WTC11 (cell line): ENCODE data around the gene KLC4. TPM values are rescaled to one million over a fixed set of nuclear protein-coding genes. Genes with fewer than 3 reads are reported as not detected.

ENCODE experiments used
- ATAC-seq: fragments of 200-7000 bp; cut with Tn5 transposase; 2 replicates; pipeline ENCODE4 v1.10.0; 2021; ENCODE audit warnings: mild to moderate bottlenecking, moderate library complexity
- CTCF ChIA-PET: fragments of 300-600 bp; sonication (Branson Sonifier 250); formaldehyde crosslinking; loops from one replicate; lab custom pipeline; 2021; ENCODE audit warnings: antibody characterized with exemption; lab: Charles Lee
- POLR2A ChIA-PET: fragments of 350-600 bp; sonication (Branson Sonifier 250); formaldehyde crosslinking; loops from one replicate; lab custom pipeline; 2021; ENCODE audit warnings: antibody characterized with exemption; lab: Charles Lee
- DNase-seq: peaks from one replicate; pipeline ENCODE4 v3.0.0; 2021; ENCODE audit warnings: low spot score
- H3K27ac Mint-ChIP-seq: 2 replicates; pipeline ENCODE4 v1.8.0; 2021; ENCODE audit warnings: mixed read lengths
- H3K27me3 Mint-ChIP-seq: 2 replicates; pipeline ENCODE4 v1.8.0; 2021; ENCODE audit warnings: low read depth, mild to moderate bottlenecking, moderate library complexity, mixed read lengths
- H3K36me3 Mint-ChIP-seq: 2 replicates; pipeline ENCODE4 v1.8.0; 2021; ENCODE audit warnings: mixed read lengths
- H3K4me1 Mint-ChIP-seq: 2 replicates; pipeline ENCODE4 v1.8.0; 2022; ENCODE audit warnings: mixed read lengths
- H3K4me3 Mint-ChIP-seq: 2 replicates; pipeline ENCODE4 v1.8.0; 2021; ENCODE audit warnings: mild to moderate bottlenecking, moderate library complexity, mixed read lengths
- H3K9me3 Mint-ChIP-seq: 2 replicates; pipeline ENCODE4 v1.8.0; 2021; ENCODE audit warnings: mixed read lengths
- CREM ChIP-seq: sonication (generic); formaldehyde crosslinking; IDR thresholded peaks from 2 replicates; pipeline ENCODE4 v1.8.1; 2022; ENCODE audit warnings: mild to moderate bottlenecking, missing genetic modification reagents, moderate library complexity
- EMX1 ChIP-seq: fragments of 250-450 bp; sonication (Bioruptor Pico); IDR thresholded peaks from 2 replicates; pipeline ENCODE4 v1.8.0; 2021; ENCODE audit warnings: mild to moderate bottlenecking
- ETV6 ChIP-seq: sonication (generic); formaldehyde crosslinking; IDR thresholded peaks from 2 replicates; pipeline ENCODE4 v1.8.1; 2022; ENCODE audit warnings: mild to moderate bottlenecking, missing genetic modification reagents
- FOXJ3 ChIP-seq: sonication (generic); formaldehyde crosslinking; IDR thresholded peaks from 2 replicates; pipeline ENCODE4 v1.9.0; 2021; ENCODE audit warnings: missing genetic modification reagents, mild to moderate bottlenecking, borderline replicate concordance
- FOXK1 ChIP-seq: sonication (generic); formaldehyde crosslinking; IDR thresholded peaks from 2 replicates; pipeline ENCODE4 v1.8.0; 2022; ENCODE audit warnings: mild to moderate bottlenecking, moderate library complexity, missing genetic modification reagents
- HMGA2 ChIP-seq: fragments of 250-450 bp; sonication (Bioruptor Pico); IDR thresholded peaks from 2 replicates; pipeline ENCODE4 v1.4.0; 2021; ENCODE audit warnings: mild to moderate bottlenecking, moderate library complexity
- NFATC4 ChIP-seq: fragments of 250-450 bp; sonication (Bioruptor Pico); IDR thresholded peaks from 2 replicates; pipeline ENCODE4 v1.9.0; 2021; ENCODE audit warnings: mild to moderate bottlenecking
- SP1 ChIP-seq: sonication (generic); formaldehyde crosslinking; conservative IDR thresholded peaks from 2 replicates; pipeline ENCODE4 v1.8.1; 2022; ENCODE audit warnings: missing genetic modification reagents
- TEAD1 ChIP-seq: sonication (generic); formaldehyde crosslinking; IDR thresholded peaks from 2 replicates; pipeline ENCODE4 v1.8.0; 2022; ENCODE audit warnings: mild to moderate bottlenecking, missing genetic modification reagents
- ZNF232 ChIP-seq: sonication (generic); formaldehyde crosslinking; IDR thresholded peaks from 2 replicates; pipeline ENCODE4 v1.8.0; 2022; ENCODE audit warnings: mild to moderate bottlenecking, missing genetic modification reagents
- total RNA-seq: library from RNA; stranded (reverse); gene quantifications from 3 replicates; pipeline ENCODE4 v1.2.3, GENCODE V29; 2021
- TF ChIP-seq, protein P1 (sequence below): sonication (generic); formaldehyde crosslinking; IDR thresholded peaks from 2 replicates; pipeline ENCODE4 v1.8.0; 2023; ENCODE audit warnings: missing genetic modification reagents, mild to moderate bottlenecking, borderline replicate concordance
- TF ChIP-seq, protein P2 (sequence below): sonication (generic); formaldehyde crosslinking; IDR thresholded peaks from 2 replicates; pipeline ENCODE4 v1.8.0; 2022; ENCODE audit warnings: mild to moderate bottlenecking, missing genetic modification reagents
- TF ChIP-seq, protein P3 (sequence below): sonication (generic); formaldehyde crosslinking; IDR thresholded peaks from 2 replicates; pipeline ENCODE4 v1.8.0; 2022; ENCODE audit warnings: mild to moderate bottlenecking, missing genetic modification reagents
- TF ChIP-seq, protein P4 (sequence below): sonication (generic); formaldehyde crosslinking; IDR thresholded peaks from 2 replicates; pipeline ENCODE4 v1.8.0; 2022; ENCODE audit warnings: mild to moderate bottlenecking, missing genetic modification reagents
- TF ChIP-seq, protein P5 (sequence below): sonication (generic); formaldehyde crosslinking; IDR thresholded peaks from 2 replicates; pipeline ENCODE4 v1.8.1; 2023; ENCODE audit warnings: mild to moderate bottlenecking, missing genetic modification reagents, moderate library complexity

The KLC4 gene
- total RNA-seq, 1 experiment from 2014 or later = 35.7 TPM

DNA sequence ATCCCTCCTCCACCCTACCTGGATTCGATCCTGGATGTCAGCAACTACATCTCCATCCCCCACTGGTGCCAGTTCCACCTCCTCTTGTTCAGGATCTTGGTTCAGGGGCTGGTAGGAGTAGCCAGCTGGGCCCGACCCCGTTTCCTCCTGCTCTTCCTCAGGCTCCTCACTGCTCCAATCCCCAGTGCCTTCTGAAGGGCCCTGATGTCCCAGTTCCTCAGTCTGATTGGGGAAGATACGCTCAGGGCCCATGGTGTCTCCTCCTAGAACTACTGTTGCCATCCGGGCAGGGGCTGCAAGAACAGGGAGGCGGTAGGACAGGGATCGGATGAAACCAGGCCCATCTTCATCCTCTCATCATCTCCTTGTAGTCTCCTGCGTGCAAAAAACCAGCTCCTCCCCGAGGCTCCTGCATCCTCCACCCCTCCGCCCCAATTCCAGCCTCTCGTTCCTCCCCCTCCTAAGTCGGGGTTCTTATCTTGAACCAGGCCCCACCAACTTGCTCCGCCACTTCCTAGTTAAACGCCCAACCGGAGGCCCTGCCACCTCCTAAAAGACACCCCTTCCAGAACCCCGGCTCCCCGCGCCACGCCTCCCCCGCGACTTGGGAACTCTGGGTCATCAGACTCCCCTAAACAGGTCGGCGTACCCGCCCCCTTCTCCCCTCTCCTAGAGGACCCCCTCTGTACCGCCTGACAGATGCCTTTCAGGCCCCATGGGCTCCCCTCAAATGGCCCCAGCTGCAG, 46.2 kb upstream of the KLC4 start:
- Mint-ChIP-seq H3K9me3 (no peaks in the 10 kb centered on the region), H3K4me1 (peaks cover 28% of the 10 kb centered on the region), H3K27ac (peak overlapping the region; percentile 90), H3K4me3 (peak overlapping the region; percentile 99), H3K36me3 (peaks cover 54% of the 10 kb centered on the region), H3K27me3 (no peaks in the 10 kb centered on the region)
- POLR2A ChIA-PET = interaction anchor here (0.7 to 1.7 kb wide), 11 partner anchors 8 to 230 kb away, joined by 3 to 9 read pairs (median 5); partner anchors contain the start of genes CNPY3, KLC4, MRPL2 and PPP2R5D
- TF ChIP-seq ETV6 (no peak; the same call in 1 of the 2 replicates), FOXJ3 (no peak)
- TF ChIP-seq, protein P1, sequence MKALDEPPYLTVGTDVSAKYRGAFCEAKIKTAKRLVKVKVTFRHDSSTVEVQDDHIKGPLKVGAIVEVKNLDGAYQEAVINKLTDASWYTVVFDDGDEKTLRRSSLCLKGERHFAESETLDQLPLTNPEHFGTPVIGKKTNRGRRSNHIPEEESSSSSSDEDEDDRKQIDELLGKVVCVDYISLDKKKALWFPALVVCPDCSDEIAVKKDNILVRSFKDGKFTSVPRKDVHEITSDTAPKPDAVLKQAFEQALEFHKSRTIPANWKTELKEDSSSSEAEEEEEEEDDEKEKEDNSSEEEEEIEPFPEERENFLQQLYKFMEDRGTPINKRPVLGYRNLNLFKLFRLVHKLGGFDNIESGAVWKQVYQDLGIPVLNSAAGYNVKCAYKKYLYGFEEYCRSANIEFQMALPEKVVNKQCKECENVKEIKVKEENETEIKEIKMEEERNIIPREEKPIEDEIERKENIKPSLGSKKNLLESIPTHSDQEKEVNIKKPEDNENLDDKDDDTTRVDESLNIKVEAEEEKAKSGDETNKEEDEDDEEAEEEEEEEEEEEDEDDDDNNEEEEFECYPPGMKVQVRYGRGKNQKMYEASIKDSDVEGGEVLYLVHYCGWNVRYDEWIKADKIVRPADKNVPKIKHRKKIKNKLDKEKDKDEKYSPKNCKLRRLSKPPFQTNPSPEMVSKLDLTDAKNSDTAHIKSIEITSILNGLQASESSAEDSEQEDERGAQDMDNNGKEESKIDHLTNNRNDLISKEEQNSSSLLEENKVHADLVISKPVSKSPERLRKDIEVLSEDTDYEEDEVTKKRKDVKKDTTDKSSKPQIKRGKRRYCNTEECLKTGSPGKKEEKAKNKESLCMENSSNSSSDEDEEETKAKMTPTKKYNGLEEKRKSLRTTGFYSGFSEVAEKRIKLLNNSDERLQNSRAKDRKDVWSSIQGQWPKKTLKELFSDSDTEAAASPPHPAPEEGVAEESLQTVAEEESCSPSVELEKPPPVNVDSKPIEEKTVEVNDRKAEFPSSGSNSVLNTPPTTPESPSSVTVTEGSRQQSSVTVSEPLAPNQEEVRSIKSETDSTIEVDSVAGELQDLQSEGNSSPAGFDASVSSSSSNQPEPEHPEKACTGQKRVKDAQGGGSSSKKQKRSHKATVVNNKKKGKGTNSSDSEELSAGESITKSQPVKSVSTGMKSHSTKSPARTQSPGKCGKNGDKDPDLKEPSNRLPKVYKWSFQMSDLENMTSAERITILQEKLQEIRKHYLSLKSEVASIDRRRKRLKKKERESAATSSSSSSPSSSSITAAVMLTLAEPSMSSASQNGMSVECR = 0 out of 2 replicates have a peak, but pooled peaks have one; percentile 17
- DNase-seq = no peak
- ATAC-seq = peak; percentile 10; the same call in 1 of the 2 replicates
- CTCF ChIA-PET = interaction anchor here (0.7 to 3.1 kb wide), 14 partner anchors 16 to 216 kb away, joined by 3 to 22 read pairs (median 4); partner anchors contain the start of genes DNPH1, PEX6, PPP2R5D and PTK7

DNA sequence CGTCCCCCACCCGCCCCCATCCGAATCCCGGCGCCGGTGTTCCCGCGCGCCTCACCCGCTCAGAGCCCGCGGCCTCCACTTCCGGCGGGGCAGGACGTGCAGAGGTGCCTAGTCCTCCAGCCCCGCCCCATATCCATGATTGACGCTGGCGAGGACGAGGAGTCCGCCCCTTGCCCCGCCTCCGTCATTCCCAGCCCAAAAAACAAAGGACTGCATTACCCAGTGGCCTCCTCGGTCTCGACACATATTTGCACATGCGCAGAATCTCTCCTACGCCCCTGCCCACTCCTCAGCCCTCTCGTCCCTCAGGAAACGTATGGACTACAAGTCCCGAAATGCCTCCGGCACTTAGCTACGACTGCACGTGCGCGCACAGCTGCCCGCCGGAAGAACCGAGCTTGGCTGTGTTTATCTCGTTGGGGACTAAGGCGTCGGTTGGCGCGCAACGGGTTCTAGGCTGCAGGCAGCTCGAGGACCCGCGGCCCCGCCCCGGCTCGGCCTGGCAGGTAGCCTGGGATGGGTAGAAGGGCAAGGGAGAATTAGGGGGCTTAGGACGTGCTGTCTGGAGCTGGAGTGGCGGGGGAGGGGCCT, 45.5 kb upstream of the KLC4 start, which contains the start of the genes KLHDC3 and MEA1:
KLHDC3 (plus strand) TSS at position 407 of the 591 bp plus-strand sequence. CDS start 2,944 bp downstream, outside the sequence.
MEA1 (minus strand) TSS at position 104 of the 591 bp plus-strand sequence. CDS start 133 bp downstream, outside the sequence.
- Mint-ChIP-seq H3K4me3 (peak within 1 kb of the TSS; percentile 99), H3K27ac (peak within 1 kb of the TSS; percentile 95), H3K9me3 (no peaks in the 10 kb centered on the region), H3K4me1 (peaks cover 28% of the 10 kb centered on the region), H3K36me3 (peaks cover 56% of the 10 kb centered on the region), H3K27me3 (no peaks in the 10 kb centered on the region)
- DNase-seq = peak; percentile 99
- ChIA-PET CTCF (interaction anchor here (0.6 to 3.1 kb wide), 22 partner anchors 10 to 843 kb away, joined by 3 to 22 read pairs (median 4); partner anchors contain the start of genes CNPY3, DNPH1, GNMT and KLC4), POLR2A (interaction anchor here (0.5 to 1.7 kb wide), 16 partner anchors 8 to 231 kb away, joined by 3 to 9 read pairs (median 5); partner anchors contain the start of genes CNPY3, CUL7, GNMT and KLC4)
- TF ChIP-seq CREM (CRISPR knock-in tag) (0 out of 2 replicates have a peak, but pooled peaks have one; percentile 21), HMGA2 (CRISPR knock-in tag) (no peak), NFATC4 (CRISPR knock-in tag) (no peak), EMX1 (CRISPR knock-in tag) (no peak), ZNF232 (CRISPR knock-in tag) (0 out of 2 replicates have a peak, but pooled peaks have one; percentile 42), FOXK1 (CRISPR knock-in tag) (peak; percentile 99), TEAD1 (CRISPR knock-in tag) (peak; percentile 54; the same call in 1 of the 2 replicates), SP1 (CRISPR knock-in tag) (peak; percentile 72)
- TF ChIP-seq, protein P2, sequence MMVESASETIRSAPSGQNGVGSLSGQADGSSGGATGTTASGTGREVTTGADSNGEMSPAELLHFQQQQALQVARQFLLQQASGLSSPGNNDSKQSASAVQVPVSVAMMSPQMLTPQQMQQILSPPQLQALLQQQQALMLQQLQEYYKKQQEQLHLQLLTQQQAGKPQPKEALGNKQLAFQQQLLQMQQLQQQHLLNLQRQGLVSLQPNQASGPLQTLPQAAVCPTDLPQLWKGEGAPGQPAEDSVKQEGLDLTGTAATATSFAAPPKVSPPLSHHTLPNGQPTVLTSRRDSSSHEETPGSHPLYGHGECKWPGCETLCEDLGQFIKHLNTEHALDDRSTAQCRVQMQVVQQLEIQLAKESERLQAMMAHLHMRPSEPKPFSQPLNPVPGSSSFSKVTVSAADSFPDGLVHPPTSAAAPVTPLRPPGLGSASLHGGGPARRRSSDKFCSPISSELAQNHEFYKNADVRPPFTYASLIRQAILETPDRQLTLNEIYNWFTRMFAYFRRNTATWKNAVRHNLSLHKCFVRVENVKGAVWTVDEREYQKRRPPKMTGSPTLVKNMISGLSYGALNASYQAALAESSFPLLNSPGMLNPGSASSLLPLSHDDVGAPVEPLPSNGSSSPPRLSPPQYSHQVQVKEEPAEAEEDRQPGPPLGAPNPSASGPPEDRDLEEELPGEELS = peak; percentile 71; the same call in 1 of the 2 replicates
- TF ChIP-seq, protein P1 = 0 out of 2 replicates have a peak, but pooled peaks have one; percentile 60
- TF ChIP-seq, protein P3, sequence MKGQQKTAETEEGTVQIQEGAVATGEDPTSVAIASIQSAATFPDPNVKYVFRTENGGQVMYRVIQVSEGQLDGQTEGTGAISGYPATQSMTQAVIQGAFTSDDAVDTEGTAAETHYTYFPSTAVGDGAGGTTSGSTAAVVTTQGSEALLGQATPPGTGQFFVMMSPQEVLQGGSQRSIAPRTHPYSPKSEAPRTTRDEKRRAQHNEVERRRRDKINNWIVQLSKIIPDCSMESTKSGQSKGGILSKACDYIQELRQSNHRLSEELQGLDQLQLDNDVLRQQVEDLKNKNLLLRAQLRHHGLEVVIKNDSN (CRISPR knock-in tag) = peak; percentile 82
- TF ChIP-seq, protein P4, sequence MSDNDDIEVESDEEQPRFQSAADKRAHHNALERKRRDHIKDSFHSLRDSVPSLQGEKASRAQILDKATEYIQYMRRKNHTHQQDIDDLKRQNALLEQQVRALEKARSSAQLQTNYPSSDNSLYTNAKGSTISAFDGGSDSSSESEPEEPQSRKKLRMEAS = peak; percentile 88
- TF ChIP-seq, protein P5, sequence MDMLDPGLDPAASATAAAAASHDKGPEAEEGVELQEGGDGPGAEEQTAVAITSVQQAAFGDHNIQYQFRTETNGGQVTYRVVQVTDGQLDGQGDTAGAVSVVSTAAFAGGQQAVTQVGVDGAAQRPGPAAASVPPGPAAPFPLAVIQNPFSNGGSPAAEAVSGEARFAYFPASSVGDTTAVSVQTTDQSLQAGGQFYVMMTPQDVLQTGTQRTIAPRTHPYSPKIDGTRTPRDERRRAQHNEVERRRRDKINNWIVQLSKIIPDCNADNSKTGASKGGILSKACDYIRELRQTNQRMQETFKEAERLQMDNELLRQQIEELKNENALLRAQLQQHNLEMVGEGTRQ (CRISPR knock-in tag) = peak; percentile 80
- ATAC-seq = peak; percentile 93
